Stimulated activated naive CD4-positive, alpha-beta T cell treated with Interleukin-2 at 50 U/mL for 16 hours (primary cell): ENCODE data around the gene ESPNL.

Source experiments
- DNase-seq: peaks from one replicate; lab custom pipeline; 2025; lab: John Stamatoyannopoulos, UW

Gene ESPNL

DNA sequence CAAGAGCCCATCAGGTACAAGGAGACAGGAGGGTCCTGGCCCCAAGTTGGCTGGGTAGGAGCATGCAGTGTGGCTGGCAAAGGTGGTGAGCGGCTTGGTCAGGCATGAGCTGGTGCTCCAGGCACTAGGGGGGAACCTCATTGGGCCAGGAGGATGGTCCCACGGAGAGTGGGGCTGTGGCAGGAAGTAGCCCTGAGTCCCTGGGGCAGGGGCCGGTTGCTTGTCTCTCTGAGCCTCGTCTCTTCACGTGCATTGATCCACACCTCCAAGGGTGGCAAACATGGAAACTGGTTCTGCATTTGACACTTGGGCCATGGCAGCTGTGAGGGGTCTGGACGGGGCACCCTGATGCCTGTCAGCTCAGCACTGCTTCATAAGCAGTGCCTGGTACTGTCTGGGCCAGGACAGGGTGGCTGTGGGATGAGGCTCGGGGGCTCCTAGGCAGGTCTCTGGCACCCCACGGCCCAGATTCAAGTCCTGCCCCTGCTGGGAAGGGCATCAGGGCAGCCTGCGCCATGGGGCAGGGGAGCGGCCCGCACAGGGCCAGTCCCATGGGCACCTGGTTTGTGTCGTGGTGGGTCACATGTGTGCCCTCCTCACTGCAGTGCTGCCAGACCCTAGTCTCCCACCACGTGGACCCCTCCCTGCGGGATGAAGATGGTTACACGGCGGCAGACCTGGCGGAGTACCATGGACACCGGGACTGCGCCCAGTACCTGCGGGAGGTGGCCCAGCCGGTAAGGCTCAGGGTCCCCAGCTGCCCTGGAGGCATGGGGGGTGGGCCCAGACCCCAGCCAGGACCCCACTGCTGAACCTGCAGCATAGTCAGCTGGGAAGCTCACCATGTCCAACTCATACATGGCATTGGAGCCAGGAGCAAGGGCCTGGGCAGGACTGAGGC, 16.4 kb downstream of the ESPNL start:
- no peak for DNase-seq

DNA sequence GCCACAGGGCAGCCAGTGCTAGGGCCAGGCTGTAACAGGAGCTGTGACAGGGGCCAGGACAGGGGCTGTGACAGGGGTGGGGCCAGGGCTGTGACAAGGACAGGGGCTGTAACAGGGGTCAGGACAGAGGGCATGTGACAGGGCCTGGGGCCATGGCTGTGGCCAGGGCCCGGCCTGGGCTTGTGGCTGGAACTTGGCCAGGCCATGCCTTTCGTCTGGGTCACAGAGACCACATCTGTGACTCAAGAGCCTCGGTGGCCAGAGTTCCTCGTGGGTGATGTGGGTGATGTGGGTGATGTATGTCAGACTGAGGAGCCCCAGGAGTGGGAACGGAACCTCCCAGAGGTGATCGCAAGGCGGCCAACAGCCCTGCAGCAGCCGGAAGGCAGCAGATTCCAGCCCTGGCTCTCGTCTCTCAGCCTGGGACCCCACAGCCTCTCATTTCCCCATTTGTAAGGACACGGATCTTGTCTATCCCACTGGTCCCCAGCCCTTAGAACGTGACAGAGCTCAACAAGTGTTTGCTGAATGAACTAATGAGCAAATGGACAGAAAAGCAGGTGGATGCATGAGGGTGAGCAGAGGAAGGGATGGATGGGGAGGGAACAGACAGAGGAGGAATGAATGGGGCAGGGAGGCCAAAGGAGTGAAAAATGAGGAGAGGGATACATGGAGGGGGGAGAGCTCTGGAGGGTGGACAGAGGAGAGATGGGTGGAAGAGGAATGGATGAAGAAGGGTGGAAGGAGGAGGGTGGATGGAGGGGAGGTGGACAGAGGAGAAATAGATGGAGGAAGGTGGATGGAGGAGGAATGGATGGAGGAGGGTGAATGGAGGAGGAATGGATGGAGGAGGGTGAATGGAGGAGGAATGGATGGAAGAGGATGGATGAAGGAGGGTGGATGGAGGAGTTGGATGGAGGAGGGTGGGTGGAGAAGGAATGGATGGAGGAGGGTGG, 17.3 kb downstream of the ESPNL start:
- no peak for DNase-seq

DNA sequence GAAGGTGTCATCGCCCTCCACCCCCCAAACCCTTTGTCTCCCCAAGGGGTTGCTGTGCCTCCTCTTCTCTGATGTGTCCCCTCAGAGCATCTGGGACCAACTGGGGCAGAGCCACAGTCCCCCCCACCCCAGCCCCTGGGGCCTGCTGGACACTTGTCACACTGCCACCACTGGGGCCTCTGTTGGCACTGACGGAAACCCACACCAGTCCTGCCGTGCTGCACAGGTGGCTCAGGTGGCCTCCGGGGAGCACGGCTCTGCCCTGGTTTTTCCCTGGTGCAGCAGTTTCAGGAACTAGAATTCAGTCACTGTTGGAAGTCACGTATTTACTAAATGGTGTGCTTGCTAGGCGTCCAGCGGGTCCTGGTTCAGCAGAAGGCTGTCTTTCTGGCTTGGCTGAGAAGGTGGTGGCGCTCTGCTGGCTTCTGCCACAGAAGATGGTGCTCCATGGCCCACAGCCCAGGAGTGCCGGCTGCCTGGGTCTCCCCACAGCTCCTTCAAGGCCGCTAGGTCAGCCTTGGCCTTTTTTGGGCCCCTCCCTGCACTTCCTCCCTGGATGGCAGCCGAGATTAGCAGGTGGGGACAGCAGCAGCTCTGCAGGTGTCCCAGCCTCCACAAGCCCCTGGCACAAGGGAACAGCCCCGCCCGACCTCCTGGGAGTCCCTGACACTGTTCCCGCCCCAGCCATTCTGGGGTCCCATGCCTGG, 19.8 kb downstream of the ESPNL start:
- no peak for DNase-seq

DNA sequence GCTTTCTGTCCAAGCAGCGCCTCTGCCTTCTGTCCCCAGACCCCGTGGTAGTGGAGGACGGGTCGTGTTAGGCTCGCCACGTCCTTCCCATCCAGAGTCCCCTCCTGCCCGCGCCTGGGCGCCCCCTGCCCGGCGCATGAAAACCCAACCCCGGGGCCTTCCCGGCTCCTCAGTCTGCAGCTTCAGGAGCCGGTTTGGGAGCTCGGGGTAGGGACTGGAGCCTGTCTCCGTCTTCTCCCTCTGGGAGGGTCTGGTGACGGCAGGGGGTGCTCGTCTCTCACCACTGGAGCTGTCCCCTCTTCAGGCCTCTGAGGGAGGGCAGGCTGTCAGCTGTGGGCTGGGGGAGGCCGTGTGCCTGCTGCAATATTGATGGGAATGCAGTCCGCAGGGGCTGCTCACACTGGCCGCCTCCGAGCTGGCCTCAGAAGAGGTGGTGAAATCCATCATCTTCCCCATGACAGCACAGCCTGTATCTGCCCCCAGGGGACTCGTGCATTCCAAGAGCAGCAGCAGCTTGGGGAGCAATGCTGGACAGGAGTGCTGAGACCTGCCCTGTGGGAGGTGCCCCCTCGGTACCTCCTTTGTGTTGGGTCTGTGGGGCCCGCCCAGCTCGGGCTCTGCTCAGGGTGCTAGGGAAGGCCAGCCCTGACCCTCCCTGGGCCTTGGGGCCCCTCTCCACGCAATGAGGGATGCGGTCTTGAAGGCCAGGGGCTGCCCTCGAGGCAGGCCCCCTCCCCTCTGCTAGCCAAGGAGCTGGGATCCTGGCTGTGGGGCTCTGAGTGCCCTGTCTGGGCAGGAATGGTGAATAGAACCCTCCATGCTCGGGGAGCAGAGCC, 20.5 kb downstream of the ESPNL start:
- no peak for DNase-seq

DNA sequence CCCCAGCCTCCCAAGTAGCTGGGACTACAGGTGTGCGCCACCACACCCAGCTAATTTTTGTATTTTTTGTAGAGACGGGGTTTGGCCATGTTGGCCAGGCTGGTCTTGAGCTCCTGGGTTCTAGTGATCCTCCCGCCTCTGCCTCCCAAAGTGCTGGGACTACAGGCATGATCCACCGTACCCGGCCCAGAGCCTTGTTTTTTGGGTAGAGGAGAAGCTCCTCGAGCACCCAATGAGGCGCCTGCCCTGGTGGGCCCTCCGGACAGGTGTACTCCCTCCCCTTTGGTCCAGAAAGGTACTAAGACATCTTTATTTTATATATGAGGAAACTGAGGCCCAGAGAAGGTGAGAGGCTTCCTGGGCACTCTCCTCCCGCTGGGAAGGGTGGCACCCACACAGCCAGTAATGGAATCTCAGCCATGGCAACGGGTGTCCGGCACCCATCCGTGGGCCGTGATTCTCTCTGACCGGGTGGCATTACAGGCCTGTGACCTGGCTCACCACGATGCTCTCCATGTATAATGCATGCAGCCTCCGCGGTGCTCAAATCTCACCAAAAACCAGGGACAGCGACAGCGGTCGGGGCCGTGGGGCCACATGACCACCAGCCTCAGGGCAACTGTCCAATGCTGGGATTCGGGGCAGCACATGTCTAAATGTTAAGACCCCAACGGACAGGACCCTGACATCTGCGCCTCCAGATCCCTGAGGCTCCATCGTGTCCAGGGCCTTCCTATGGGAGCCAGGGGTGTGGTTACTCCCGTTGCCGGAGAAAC, 21.6 kb downstream of the ESPNL start:
- DNase-seq: no peak

DNA sequence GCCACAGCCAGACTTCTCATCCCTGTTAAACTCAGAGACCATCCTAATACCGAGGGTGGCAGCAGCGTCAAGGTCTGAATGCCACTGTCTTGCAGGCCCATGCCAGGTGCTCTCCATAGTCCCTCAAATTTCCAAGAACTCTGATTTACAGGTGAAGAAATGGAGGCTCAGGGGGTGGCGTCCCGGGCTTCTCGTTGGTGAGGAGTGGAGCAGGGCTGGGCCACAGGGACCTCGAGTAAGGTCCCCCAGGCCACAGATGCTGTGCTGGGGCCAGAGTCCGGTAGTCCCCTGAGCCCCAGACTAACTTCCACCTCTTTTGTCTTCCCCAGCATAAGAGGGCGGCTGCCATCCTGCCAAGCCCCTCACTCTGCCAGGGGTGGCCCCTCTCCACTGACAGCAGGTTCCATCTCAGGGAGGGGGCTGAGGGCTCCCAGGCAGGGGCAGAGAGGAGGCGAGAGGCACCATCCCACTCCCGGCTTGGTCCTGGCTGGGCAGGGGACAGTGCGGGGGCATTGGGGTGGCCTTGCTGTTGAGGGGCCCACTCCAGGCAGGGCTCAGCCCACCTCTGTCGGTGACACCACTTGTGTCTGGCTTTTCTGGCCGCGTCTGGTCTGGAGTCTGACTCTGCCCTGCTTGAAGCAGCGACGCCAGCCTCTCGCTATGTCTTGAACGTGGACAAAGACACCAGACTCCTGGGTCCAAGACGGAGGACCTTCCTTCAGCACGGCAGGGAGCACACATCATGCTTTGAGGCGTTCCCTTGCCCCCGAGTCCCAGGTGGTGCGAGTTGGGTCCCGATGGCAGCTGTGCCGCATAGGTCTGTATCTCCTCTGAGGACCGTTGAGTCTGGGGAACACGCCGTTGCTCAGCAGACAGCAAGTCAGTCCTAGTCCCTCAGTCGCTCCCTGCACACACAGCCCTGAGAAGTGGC, 22.4 kb downstream of the ESPNL start:
- DNase-seq: no peak

DNA sequence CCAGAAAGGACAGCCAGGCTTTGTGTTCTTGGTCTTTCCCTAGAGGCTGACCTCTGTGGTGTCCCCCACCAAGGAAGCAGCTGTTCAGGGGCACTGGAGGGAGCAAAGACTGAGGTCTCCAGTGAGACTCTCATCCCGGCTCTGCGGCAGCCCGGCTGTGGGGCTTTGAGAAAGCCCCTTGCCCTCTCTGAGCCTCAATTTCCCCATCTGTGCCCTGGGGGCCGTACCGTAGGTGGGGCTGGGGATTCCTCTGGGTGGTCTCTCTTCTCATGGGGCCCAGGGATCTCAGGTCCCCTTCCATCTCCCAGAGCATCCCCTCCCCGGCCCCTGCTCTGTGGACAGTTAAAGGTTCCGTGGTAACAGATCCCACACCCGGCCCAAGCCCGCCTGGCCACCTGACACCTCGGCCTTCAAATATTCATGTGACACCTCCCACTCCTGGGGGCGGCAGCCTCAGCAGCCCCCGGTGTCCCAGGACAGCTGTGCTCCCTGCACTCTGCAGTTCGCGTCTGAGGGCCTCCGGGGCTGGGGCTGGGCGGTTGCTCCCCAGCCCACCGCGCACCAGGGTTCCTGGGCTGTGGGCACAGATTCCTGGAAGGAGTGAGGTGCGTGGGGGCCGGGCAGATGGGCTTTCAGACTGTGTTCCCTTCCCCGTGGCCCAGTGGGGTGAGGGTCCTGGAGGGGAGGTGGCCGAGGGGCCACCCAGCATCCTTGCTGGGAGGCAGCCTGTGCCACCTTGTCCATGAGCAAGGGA, 23.3 kb downstream of the ESPNL start:
- DNase-seq: no peak

DNA sequence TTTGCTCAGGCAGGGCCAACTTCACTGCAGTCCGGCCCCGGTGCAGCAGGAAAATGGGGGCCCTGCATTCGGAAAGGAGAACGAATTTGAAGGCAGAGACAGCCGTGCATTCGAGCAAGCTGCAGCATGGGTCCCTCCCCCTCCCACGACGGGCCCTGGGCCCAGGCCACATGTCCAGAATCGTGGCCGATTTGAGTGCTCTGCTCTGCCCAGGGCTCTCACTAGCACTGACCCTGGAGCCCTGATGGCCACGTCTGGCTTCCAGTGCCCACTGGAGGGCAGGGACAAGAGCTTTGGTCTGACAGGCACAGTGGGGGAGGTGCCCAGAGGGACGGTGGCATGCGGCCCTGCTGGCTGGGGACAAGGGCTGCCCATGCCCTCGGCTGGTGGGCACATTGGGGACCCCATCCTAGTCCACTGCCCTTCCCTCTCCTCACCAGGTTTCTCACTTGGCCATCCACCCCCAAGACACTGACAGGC, 23.9 kb downstream of the ESPNL start:
- DNase-seq: no peak

DNA sequence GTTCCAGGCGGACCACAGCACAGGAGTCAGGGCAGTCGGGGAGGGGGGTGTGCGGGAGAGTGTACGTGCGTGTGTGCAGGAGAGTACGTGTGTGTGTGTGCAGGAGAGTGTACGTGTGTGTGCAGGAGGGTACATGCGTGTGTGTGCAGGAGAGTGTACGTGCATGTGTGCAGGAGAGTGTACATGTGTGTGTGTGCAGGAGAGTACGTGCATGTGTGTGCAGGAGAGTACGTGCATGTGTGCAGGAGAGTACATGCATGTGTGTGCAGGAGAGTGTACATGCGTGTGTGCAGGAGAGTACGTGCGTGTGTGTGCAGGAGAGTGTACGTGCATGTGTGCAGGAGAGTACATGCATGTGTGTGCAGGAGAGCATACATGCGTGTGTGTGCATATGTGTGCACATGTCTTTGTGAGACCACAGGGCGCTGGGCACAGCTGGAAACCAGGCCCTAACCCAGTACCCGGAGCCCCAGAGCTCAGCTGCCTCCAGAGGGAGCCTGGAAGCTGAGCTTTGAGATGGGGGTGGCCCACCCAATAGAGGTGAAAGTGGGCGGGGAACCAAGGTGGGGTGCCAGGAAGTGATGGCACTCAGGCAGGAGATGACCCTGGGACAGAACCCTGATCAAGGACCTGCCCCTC, 24.5 kb downstream of the ESPNL start:
- no peak for DNase-seq

DNA sequence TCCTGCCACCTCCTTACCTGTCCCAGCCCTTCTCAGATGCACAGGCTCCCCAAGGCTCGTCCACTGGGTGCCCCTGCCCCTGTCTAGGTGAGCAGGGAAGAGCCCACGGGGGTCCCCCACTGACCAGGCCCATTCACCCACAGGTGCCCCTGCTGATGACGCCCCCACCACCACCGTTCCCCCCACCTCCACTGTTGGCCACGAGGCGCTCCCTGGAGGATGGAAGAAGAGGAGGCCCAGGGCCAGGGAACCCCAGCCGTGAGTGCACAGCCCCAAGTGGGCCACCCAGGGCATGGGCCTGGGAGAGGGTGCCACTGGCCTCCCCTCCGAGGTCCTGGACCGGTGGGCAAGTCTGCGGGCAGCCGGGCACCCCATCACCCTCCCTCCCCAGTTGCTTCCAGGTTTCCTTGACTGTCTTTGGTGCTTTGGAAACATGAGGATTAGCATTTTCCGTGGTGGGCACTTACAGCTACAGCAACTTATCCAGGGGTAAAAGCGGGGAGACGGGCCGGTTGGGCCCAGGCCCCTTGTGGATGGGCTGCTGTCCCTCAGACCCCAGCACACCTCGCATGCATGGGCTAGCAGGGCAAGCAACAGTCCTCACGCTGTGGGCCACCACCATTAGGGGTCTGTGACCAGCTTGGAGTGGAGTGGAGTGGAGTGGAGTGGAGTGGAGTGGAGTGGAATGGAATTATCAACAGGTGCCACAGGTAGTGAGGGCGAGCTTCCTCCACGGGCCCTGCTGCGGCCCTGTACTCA, 25.2 kb downstream of the ESPNL start:
- no peak for DNase-seq

DNA sequence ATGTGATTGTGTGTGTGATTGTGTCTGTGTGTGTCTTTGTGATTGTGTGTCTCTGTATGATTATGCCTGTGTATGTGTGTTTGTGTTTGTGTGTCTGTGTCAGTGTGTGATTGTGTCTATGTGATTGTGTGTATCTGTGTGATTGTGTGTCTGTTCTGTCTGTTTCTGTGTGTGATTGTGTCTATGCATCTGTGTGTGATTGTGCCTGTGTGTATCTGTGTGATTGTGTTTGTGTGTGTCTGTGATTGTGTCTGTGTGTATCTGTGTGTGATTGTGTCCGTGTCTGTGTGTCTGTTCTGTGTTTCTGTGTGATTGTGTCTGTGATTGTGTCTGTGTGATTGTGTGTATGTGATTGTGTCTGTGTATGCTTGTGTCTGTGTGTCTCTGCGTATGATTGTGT, 26.2 kb downstream of the ESPNL start:
- no peak for DNase-seq

DNA sequence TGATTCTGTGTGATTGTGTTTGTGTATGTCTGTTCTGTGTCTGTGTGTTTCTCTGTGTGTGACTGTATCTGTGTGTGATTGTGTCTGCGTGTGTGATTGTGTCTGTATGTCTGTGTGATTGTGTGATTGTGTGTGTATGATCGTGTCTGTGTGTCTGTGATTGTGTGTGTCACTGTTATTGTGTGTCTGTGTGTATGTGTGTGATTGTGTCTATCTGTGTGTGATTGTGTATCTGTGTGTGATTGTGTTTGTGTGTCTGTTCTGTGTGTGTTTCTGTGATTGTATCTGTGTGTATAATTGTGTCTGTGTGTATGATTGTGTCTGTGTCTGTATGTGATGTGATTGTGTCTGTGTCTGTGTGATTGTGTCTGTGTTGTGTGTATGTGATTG, 26.6 kb downstream of the ESPNL start:
- DNase-seq: no peak

DNA sequence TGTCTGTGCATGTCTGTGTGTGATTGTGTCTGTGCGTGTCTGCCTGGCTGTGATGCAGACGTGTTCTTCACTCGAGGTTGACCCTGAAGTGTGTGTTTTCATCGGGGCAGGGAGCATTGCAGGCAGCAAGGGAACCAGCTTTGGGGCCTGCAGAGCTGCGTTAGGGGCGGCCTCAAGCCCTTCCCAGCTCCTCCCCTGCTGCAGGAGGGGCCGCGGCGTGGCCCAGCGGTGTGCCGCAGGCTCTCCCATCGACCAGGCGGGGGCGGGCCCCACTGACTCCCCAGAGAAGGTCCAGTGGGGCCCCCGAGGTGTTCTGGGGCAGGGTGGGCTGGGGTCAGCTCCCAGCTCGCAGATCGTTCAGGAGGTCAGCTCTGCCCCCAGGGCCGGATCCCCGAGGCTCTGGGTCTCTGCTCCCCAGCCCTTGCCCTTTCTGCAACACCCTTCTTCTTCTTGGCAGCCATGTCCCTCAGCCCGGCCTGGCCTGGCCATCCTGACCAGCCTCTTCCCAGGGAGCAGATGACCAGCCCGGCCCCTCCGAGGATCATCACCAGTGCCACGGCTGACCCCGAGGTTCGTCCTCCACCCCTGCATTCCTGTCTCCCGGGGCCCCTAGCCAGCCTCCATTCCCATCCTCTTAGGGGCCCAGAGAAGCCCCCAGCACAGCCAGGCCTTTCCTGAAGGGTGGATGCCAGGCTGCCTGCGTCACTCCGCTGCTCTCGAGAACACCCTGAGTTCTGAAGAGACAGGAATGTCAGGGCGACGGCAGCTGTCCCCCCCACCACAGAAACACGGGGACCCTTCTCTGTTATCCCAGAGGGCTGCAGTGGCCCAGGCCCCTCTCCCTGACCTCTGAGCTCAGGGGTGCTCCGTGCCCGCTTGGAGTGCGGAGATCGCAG, 27.3 kb downstream of the ESPNL start:
- no peak for DNase-seq

DNA sequence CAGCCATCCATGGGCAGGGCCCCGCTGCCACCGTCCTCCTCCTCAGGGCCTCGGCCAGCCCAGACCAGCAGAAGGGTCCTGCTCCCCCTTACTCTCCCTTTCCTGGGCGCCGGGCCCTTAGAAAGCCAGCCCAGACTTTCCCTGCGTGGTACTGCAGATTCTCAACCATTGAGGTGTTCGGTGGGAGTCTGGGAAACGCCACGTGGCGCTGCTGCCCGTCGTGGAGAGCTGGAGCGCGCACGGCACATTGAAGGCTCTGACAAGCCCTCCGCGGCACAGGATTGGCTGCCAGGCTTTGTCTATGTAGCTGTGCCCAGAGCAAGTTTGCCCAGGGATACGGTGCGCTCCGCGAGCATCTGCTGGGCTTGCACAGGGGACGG, 27.9 kb downstream of the ESPNL start:
- DNase-seq: no peak

DNA sequence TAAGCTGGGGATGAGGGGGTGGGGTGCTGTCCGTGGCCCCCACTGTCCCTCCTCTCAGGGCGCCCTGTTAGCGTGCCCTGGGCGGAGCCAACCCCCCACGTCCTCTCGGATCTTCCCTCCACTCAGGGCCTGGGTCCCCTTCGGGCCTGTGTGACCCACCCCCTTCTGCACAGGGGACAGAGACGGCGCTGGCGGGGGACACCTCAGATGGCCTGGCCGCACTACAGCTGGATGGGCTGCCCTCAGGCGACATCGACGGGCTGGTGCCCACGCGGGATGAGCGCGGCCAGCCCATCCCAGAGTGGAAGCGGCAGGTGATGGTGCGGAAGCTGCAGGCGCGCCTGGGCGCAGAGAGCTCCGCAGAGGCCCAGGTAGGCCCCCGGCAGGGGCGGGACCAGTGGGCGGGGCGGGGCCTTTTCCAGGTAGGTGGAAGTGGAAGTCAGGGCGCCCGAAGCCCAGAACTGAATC, 28.4 kb downstream of the ESPNL start:
- DNase-seq: no peak
